GM12873 (cell line): ENCODE results near the gene PPP1R13L.

Experiments
- TF ChIP-seq, protein P1 (sequence below): IDR thresholded peaks from 2 replicates; pipeline ENCODE4 v1.5.1; 2012; ENCODE audit warnings: low read depth, mild to moderate bottlenecking, moderate library complexity, low read length, control low read depth; ENCODE audit not compliant: insufficient read depth; ENCODE audit errors: missing control alignments

PPP1R13L gene

DNA sequence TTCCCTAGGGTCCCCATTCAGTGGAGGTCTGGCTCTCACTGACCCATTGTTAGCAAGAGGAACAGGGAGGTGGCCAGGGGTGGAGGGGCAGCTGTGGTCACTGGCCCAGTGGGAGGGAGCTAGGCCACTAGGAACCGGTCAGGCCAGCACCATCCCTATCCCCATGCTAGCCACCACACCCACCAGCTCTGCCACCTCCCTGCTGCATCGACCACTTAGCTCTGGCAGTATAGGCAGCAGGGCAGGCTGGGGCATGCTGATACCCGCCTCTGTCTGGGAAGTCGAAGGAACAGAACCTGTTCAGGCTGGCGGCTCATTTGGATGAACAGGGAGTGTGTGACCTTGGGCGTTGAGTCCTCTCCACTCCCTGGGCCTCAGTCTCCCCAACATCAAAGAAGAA lies 4.7 kb downstream of the PPP1R13L start:
- TF ChIP-seq, protein P1, sequence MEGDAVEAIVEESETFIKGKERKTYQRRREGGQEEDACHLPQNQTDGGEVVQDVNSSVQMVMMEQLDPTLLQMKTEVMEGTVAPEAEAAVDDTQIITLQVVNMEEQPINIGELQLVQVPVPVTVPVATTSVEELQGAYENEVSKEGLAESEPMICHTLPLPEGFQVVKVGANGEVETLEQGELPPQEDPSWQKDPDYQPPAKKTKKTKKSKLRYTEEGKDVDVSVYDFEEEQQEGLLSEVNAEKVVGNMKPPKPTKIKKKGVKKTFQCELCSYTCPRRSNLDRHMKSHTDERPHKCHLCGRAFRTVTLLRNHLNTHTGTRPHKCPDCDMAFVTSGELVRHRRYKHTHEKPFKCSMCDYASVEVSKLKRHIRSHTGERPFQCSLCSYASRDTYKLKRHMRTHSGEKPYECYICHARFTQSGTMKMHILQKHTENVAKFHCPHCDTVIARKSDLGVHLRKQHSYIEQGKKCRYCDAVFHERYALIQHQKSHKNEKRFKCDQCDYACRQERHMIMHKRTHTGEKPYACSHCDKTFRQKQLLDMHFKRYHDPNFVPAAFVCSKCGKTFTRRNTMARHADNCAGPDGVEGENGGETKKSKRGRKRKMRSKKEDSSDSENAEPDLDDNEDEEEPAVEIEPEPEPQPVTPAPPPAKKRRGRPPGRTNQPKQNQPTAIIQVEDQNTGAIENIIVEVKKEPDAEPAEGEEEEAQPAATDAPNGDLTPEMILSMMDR = no peak

DNA sequence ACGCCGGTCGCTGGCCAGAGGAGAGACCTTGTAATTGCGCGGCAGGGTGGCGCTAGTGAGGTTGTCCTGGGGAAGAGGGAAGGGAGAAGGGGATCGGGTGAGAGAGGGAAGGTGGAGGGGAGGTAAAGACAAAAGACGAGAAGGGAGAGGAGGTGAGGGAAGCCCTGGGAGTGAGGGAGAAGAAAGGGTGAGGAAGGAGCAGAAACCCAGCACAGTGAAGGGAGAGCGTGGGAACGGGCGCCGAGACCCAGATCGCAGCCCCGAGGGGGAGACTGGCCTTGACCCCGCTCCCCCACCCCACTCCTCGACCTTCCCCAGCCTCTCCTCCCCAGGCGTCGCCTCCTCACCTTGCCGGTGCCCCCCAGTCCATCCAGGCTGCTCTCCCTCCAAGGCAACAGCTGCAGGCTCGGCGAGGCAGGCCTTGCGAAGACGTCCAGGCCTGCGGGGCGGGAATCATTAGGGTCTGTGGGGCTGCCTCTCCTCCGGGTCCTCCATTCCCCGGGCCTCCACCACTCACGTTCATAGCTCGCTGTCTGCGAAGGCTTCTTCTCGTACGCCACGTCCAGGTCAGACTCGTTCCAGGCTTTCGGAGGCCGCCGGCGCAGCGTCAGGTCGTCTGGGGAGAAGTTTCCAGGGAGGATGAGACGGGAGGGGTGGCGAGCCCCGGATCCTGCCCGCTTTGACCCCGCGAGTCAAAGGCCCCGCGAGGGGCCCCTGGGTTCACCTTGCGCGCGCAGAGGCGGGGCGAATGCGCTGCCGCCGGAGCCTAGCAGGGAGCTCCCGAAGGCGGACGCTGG lies 8.8 kb downstream of the PPP1R13L start:
- TF ChIP-seq, protein P1 = no peak

DNA sequence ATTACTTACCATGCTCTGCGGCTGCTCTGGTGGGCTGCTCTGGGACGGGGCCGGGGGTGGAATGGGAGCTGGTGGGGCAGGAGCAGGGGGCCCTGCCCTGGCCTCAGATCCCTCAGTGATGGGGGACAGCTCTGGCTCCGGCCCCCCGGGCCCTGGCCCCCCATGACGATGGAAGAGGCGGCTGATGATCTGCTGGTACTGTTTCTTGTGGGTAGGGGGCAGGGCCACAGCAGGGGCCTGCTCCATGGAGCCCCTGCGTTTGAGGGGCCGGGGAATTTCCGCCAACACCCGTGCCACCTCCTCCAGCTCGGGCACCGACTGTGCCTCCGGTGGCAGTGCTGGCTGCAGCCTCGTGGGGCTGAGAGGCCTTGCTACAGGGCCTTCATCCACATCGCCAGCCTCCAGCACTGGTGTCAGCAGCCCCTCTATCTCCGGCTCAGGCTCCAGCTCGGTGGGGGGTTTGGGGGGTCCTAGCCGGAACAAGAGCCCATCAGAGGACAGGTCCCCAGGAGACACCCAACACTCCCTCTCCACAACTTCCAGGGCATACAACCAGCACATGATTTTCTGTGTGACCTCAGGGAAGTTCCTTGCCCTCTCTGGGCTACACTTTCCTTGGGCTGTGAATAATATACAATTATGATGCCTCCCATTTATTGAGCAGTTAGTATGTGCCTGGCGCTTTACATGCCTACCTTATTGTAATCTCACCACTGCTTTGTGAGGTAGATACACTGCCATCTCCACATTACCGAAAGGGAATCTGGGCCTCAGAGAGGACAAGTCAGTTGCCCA lies 12.8 kb downstream of the PPP1R13L start:
- TF ChIP-seq, protein P1 = no peak

DNA sequence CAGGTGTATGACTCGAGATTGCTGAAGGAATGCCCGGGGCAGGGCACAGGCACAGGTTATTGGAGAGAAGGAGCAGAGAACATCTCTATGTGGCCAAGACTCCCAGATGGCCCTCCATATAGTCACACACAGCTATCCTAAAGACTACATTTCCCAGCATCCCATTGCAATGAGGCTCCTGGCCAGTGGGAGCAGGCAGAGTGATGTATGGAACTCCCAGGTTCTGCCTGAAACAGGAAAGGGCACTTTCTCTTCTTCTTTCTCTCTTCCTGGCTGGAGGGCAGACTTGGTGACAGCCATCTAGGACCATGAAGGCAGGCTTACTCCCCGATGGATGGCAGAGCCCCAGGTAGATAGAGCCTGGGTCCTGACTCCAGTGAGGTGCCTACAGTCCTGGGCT lies 13.5 kb downstream of the PPP1R13L start:
- TF ChIP-seq, protein P1 = no peak

DNA sequence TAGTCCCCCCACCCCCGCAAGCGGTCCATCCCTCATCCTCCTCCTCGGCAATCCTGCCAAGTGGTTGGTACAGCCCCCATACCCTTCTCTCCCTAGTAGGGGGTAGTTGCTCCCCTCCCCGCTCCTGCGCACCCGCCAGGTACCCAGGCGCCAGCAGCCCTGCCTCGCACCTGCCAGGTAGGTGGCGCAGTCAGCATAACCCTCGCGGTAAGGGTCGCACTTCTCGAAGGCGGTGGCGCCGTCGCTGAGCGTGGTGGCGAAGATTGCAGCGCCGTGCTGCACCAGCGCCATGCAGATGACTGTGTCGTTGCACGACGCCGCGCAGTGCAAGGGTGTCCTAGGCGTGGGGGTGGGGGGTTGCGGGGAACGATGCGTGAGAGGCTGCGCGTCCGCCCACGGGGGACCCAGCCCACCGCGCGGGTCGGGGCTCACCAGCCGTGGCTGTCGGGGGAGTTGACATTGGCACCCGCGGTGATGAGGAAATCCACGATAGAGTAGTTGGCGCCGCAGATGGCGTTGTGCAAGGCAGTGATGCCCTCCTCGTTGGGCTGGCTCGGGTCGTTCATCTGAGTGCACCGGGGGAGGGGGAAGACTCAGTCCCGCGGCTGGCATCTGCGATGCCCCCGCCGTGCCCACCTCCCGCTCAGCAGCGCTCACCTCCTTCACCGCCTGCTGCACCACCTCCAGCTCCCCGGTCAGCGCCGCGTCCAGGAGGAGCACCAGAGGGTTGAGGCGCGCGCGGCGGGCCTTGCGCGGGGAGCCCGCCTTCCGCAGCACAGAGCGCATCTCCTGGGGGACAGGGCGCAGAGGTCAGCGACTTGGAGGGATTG lies 19.3 kb downstream of the PPP1R13L start:
- TF ChIP-seq, protein P1 = peak; percentile 12

DNA sequence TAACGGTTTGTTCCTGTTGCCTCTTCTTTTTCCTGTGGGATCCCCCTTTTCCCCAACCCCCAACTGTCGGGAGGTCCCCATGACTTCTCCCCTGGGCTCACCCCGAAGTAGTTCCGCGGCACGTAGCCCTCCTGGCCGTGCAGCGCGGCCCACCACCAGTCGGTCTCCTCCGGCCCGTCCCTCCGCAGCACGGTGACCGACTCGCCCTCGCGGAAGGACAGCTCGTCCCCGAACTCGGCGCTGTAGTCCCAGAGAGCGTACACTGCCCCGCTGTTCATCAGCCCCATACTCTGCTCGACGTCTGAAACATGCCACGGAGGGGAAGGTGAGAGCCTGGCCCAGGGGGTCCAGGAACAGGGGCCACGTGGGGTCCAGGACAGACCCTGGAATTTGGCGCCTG lies 22.4 kb downstream of the PPP1R13L start:
- TF ChIP-seq, protein P1 = no peak

DNA sequence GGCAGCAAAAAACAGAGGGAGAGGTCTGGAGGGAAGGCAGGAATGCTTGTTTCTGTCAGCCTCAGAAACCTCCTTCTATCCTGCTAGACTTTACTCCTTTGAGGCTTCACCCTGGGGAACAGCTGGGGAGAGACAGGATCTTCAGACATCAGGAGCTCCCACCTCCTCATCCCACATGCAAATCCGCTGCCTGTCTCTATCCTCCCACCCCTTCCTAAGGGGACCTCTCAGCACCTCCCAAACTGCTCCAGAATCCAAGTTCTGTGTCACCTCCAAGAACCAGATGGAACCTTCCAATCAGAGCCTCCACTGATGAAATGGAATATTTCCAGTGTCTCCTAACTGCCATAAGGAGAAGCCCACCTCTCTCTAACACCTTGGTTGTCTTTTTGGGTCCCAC lies 24.8 kb downstream of the PPP1R13L start:
- TF ChIP-seq, protein P1 = no peak
